ENCODE results near the gene TNFRSF1B.

GRCh38 chr1:12228979-12229378, 62.2 kb downstream of the TNFRSF1B start:
- no peak for TF ChIP-seq CTCF (conservative IDR thresholded peaks at IDR 0.05 in 1 of 2, IDR thresholded peaks at IDR 0.05 in 1 of 2; ENCODE audit: low read depth in 1 of 2, low read length in 2 of 2)
- no peak for TF ChIP-seq EZH2 (IDR thresholded peaks at IDR 0.05; ENCODE audit: low read length, missing control alignments)

Data from fibroblast of lung (primary cell).